A549 (cell line): ENCODE data around the gene MCAM. TPM values are rescaled to one million over a fixed set of nuclear protein-coding genes. Genes with fewer than 3 reads are reported as not detected.

Source experiments
- ATAC-seq, 2 experiments: fragments of 200-7000 bp in 1 of 2; fragments of >200 bp in 1 of 2; cut with Nextera tagmentation in 1 of 2; cut with Tn5 transposase in 1 of 2; 3 replicates each; pipeline versions ENCODE4 v1.8.0 to v1.9.1; 2018 to 2020; ENCODE audit warnings: mild to moderate bottlenecking in 1 of 2, moderate library complexity in 1 of 2
- CTCF ChIA-PET: fragments of 300-600 bp; sonication (Branson Sonifier 250); formaldehyde crosslinking; extraction: SDS; loops from one replicate; lab custom pipeline; 2021; ENCODE audit warnings: antibody characterized with exemption, inconsistent platforms; lab: Yijun Ruan, JAX
- POLR2A ChIA-PET: fragments of 350-600 bp; formaldehyde crosslinking; extraction: SDS; loops from one replicate; lab custom pipeline; 2021; ENCODE audit warnings: antibody characterized with exemption, inconsistent platforms; lab: Yijun Ruan, JAX
- DNase-seq, 2 experiments: peaks; one replicate each; pipeline versions ENCODE4 v3.0.0 to v3.0.0-alpha.2; 2011 to 2016; ENCODE audit warnings: low read depth in 1 of 2, low spot score in 1 of 2
- FAIRE-seq: peaks from 2 replicates; lab custom pipeline; 2011; peaks lifted over from hg19 to GRCh38; lab: Jason Lieb, UNC
- H3K27ac ChIP-seq, 2 experiments: fragments of >200 bp; sonication (Bioruptor Twin); formaldehyde crosslinking; 3 replicates each; pipeline ENCODE4 v1.5.1; 2016 to 2017
- H3K4me1 ChIP-seq: fragments of >200 bp; sonication (Bioruptor Twin); formaldehyde crosslinking; 3 replicates; pipeline ENCODE4 v1.6.1; 2016
- H3K4me2 ChIP-seq: fragments of >200 bp; sonication (Bioruptor Twin); formaldehyde crosslinking; 3 replicates; pipeline ENCODE4 v1.6.1; 2016
- H3K4me3 ChIP-seq: fragments of >200 bp; sonication (Bioruptor Twin); formaldehyde crosslinking; 3 replicates; pipeline ENCODE4 v1.5.1; 2016
- H3K9me3 ChIP-seq: fragments of >200 bp; sonication (Bioruptor Twin); formaldehyde crosslinking; 3 replicates; pipeline ENCODE4 v1.6.1; 2016
- CHD2 ChIP-seq: fragments of 150-350 bp; IDR thresholded peaks from 2 replicates; pipeline ENCODE4 v1.6.1; 2014; ENCODE audit warnings: low read length; ENCODE audit not compliant: partially characterized antibody
- CHD4 ChIP-seq: fragments of 200-600 bp; sonication (generic); IDR thresholded peaks from 2 replicates; pipeline ENCODE4 v1.6.1; 2016; ENCODE audit warnings: antibody characterized with exemption, mild to moderate bottlenecking, borderline replicate concordance
- EP300 ChIP-seq, 2 experiments: fragments of >200 bp; sonication (Bioruptor Twin); formaldehyde crosslinking; IDR thresholded peaks; 2 replicates in 1 of 2; 3 replicates in 1 of 2; pipeline ENCODE4 v1.6.1; 2016 to 2017
- ESRRA ChIP-seq: fragments of 150-350 bp; IDR thresholded peaks from 2 replicates; pipeline ENCODE4 v1.6.1; 2014; ENCODE audit warnings: mild to moderate bottlenecking, low read length, borderline replicate concordance
- GATA3 ChIP-seq: IDR thresholded peaks from 2 replicates; pipeline ENCODE4 v1.6.1; 2012; ENCODE audit warnings: borderline replicate concordance
- HOXB13 ChIP-seq: fragments of 250-450 bp; sonication (Bioruptor Pico); IDR thresholded peaks from 2 replicates; pipeline ENCODE4 v1.5.0; 2020; ENCODE audit warnings: low read depth, mild to moderate bottlenecking, moderate library complexity
- JUN ChIP-seq, 2 experiments: fragments of >200 bp; sonication (Bioruptor Twin); formaldehyde crosslinking; IDR thresholded peaks; 2 replicates in 1 of 2; 3 replicates in 1 of 2; pipeline ENCODE4 v1.6.1; 2016 to 2017
- KDM1A ChIP-seq: fragments of 200-600 bp; sonication (generic); IDR thresholded peaks from 2 replicates; pipeline ENCODE4 v1.6.1; 2016; ENCODE audit warnings: low read depth, mild to moderate bottlenecking
- KDM5A ChIP-seq: fragments of 200-600 bp; sonication (generic); IDR thresholded peaks from 2 replicates; pipeline ENCODE4 v1.6.1; 2016; ENCODE audit warnings: antibody characterized with exemption, mild to moderate bottlenecking
- MAFK ChIP-seq: fragments of 450-650 bp; IDR thresholded peaks from 2 replicates; pipeline ENCODE4 v1.6.1; 2014; ENCODE audit not compliant: partially characterized antibody
- POLR2A ChIP-seq: IDR thresholded peaks from 2 replicates; pipeline ENCODE4 v1.6.1; 2012; ENCODE audit warnings: mild to moderate bottlenecking, low read length
- RAD21 ChIP-seq, 2 experiments: fragments of >200 bp in 1 of 2; sonication (Bioruptor Twin) in 1 of 2; formaldehyde crosslinking in 1 of 2; IDR thresholded peaks in 1 of 2; conservative IDR thresholded peaks in 1 of 2; 2 replicates in 1 of 2; 3 replicates in 1 of 2; pipeline ENCODE4 v1.6.1; 2012 to 2018; ENCODE audit warnings: inconsistent platforms in 1 of 2
- RARB ChIP-seq: fragments of 250-450 bp; sonication (Bioruptor Pico); IDR thresholded peaks from 2 replicates; pipeline ENCODE4 v1.8.0; 2021; ENCODE audit warnings: mild to moderate bottlenecking, moderate library complexity
- RCOR1 ChIP-seq: fragments of 150-350 bp; IDR thresholded peaks from 2 replicates; pipeline ENCODE4 v1.6.1; 2014; ENCODE audit warnings: antibody characterized with exemption, low read length, low read depth
- SMC3 ChIP-seq: fragments of >200 bp; sonication (Bioruptor Twin); formaldehyde crosslinking; IDR thresholded peaks from 3 replicates; pipeline ENCODE4 v1.6.1; 2018; ENCODE audit warnings: inconsistent platforms
- ZC3H11A ChIP-seq: fragments of 450-650 bp; IDR thresholded peaks from 2 replicates; pipeline ENCODE4 v1.6.1; 2014; ENCODE audit warnings: antibody characterized with exemption, mild to moderate bottlenecking
- ZFP36 ChIP-seq: fragments of 450-650 bp; IDR thresholded peaks from 2 replicates; pipeline ENCODE4 v1.6.1; 2014; ENCODE audit warnings: borderline replicate concordance; ENCODE audit not compliant: partially characterized antibody
- ZSCAN20 ChIP-seq: fragments of 250-450 bp; sonication (Bioruptor Pico); IDR thresholded peaks from 2 replicates; pipeline ENCODE4 v1.8.0; 2022; ENCODE audit warnings: mild to moderate bottlenecking, moderate library complexity
- WGBS: methylation state at CpG from one replicate; pipeline ENCODE4 v1.1.6; 2017; ENCODE audit errors: missing lambda C conversion rate; 5-methylcytosine and 5-hydroxymethylcytosine counted together
- polyA plus RNA-seq, 4 experiments: library from polyadenylated mRNA; depleted of rRNA in 3 of 4; stranded (reverse); fragments of >200 nt; fragmentation: RNase III in 1 of 4; extraction: RNeasy Plus Mini Kit Qiagen cat#74134 plus additional on column Dnase treatment in 1 of 4; gene quantifications; 2 replicates in 3 of 4; 3 replicates in 1 of 4; pipeline ENCODE4 v1.2.3, GENCODE V29; 2011 to 2017
- TF ChIP-seq, protein P1 (sequence below): fragments of >200 bp; sonication (Bioruptor Twin); formaldehyde crosslinking; IDR thresholded peaks from 3 replicates; pipeline ENCODE4 v1.5.1; 2016
- TF ChIP-seq, protein P2 (sequence below): fragments of >200 bp; sonication (Bioruptor Twin); formaldehyde crosslinking; IDR thresholded peaks from 2 replicates; pipeline ENCODE4 v1.6.1; 2016
- TF ChIP-seq, protein P3 (sequence below): IDR thresholded peaks from 2 replicates; pipeline ENCODE4 v1.6.1; 2012; ENCODE audit warnings: low read depth, borderline replicate concordance
- TF ChIP-seq, protein P4 (sequence below): fragments of 250-450 bp; sonication (Bioruptor Pico); IDR thresholded peaks from 2 replicates; pipeline ENCODE4 v1.5.0; 2020; ENCODE audit warnings: low read depth, mild to moderate bottlenecking, moderate library complexity
- TF ChIP-seq, protein P5 (sequence below): fragments of 200-600 bp; sonication (generic); IDR thresholded peaks from 2 replicates; pipeline ENCODE4 v1.6.1; 2016; ENCODE audit warnings: antibody characterized with exemption, mild to moderate bottlenecking, moderate library complexity

MCAM gene
- polyA plus RNA-seq, 2 of the 4 experiments (the other 2 are of a cell fraction): 5.4 to 14.9 TPM

DNA sequence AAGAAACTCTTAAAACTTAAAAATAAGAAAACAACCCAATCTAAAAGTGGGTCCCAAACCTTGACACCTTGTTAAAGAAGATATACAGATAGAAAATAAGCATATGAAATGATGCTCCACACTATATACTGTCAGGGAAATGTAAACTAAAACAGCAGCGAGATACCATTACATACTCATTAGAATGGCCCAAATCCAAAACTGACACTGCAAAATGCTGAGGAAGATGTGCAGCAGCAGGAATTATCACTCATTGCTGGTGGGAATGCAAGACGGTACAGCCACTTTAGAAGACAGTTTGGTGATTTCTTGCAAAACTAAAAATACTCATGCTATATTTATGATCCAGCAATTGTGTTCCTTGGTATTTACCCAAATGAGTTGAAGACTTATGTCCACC is 12.4 kb upstream of the MCAM start:
- no peak for FAIRE-seq
- 53% methylated on average over 2 of the region's 2 CpGs for WGBS

DNA sequence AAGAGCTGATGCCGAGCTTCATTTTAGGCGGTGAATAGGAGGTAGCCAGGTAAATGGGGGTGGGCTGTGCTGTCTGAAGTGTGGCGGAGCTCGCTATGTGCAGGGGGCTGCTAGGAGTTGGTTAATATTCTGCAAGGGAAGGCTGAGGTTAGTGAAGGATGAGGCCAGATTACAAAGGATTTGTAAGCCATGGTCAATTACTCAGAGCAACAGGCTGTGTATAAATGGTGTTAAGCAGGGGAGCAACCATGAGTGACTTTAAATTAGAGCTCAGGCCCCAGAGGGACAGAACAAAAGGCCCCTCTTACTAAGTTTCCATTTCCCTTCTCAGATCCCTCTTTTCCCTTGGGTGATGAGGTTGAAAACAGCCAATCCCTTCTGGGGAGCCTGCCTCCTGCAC is 7.3 kb upstream of the MCAM start:
- peaks cover 16% of the 10 kb centered on the region for H3K4me1 ChIP-seq
- DNase-seq (no peak), ATAC-seq (no peak), FAIRE-seq (no peak)
- ChIA-PET CTCF (interaction anchor here (0.5 to 11.6 kb wide), 39 partner anchors 9 to 222 kb away, joined by 3 to 160 read pairs (median 5); partner anchors contain the start of genes C1QTNF5, C2CD2L, CBL and RNF26), POLR2A (no interaction called here)
- H3K27ac ChIP-seq: no peak overlapping the region
- 56% methylated on average over 4 of the region's 4 CpGs for WGBS
- TF ChIP-seq ZFP36 (no peak), MAFK (no peak), JUN (IDR thresholded peaks at IDR 0.05) (no peak), EP300 (IDR thresholded peaks at IDR 0.05) (no peak), ESRRA (no peak), CHD2 (no peak), GATA3 (no peak), ZC3H11A (no peak), CHD4 (no peak), RCOR1 (no peak)
- TF ChIP-seq, protein P1, sequence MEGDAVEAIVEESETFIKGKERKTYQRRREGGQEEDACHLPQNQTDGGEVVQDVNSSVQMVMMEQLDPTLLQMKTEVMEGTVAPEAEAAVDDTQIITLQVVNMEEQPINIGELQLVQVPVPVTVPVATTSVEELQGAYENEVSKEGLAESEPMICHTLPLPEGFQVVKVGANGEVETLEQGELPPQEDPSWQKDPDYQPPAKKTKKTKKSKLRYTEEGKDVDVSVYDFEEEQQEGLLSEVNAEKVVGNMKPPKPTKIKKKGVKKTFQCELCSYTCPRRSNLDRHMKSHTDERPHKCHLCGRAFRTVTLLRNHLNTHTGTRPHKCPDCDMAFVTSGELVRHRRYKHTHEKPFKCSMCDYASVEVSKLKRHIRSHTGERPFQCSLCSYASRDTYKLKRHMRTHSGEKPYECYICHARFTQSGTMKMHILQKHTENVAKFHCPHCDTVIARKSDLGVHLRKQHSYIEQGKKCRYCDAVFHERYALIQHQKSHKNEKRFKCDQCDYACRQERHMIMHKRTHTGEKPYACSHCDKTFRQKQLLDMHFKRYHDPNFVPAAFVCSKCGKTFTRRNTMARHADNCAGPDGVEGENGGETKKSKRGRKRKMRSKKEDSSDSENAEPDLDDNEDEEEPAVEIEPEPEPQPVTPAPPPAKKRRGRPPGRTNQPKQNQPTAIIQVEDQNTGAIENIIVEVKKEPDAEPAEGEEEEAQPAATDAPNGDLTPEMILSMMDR: no peak
- TF ChIP-seq, protein P2, sequence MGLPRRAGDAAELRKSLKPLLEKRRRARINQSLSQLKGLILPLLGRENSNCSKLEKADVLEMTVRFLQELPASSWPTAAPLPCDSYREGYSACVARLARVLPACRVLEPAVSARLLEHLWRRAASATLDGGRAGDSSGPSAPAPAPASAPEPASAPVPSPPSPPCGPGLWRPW: no peak
- TF ChIP-seq, protein P3, sequence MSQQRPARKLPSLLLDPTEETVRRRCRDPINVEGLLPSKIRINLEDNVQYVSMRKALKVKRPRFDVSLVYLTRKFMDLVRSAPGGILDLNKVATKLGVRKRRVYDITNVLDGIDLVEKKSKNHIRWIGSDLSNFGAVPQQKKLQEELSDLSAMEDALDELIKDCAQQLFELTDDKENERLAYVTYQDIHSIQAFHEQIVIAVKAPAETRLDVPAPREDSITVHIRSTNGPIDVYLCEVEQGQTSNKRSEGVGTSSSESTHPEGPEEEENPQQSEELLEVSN: no peak
- no peak overlapping the region for H3K4me2 ChIP-seq
- no peak overlapping the region for H3K4me3 ChIP-seq
- H3K9me3 ChIP-seq: no peaks in the 10 kb centered on the region

More for the DNA sequence above, 12.4 kb upstream of the MCAM start:
- TF ChIP-seq MAFK: no peak
- POLR2A ChIA-PET: interaction anchor here (0.6 kb wide), 1 partner anchor 9 kb away, joined by 8 read pairs; no protein-coding TSS in a partner anchor
- Histone ChIP-seq H3K4me3 (no peak overlapping the region), H3K4me2 (no peak overlapping the region), H3K27ac (no peak overlapping the region), H3K9me3 (no peaks in the 10 kb centered on the region), H3K4me1 (no peaks in the 10 kb centered on the region)
- DNase-seq (no peak), ATAC-seq (no peak)
- CTCF ChIA-PET: interaction anchor here (0.9 to 11.6 kb wide), 2 partner anchors 12 to 27 kb away, joined by 3 to 160 read pairs; partner anchors contain the start of gene C1QTNF5

DNA sequence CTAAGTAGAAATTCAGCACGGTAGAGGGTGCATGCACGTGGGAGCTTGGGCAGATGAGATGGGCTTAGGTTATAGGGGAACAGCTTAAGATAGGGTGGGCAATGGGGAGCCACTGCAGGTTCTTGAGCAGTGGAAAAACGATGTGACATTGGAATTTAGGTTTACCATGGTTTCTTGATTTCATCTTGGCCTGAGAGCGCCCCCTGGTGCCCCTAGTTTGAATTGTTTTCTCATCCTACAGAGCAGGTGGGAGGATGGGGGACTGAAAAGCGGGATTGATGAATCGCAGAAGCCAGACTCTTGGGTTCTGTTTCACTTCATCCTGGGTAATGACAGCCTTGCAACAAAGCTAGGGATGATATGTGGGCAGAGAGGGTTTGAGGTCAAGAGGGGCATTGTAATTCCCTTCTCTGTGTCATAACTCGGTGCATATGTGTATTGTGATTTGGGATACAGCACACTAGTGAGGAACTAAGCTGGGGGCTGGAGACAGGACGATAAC is 6.7 kb upstream of the MCAM start:
- DNase-seq (peak in 1 of 2 experiments; percentile 63), ATAC-seq (peak in 1 of 2 experiments; percentile 41; a peak in 3 of 6 replicates), FAIRE-seq (no peak)
- 9% methylated on average over 8 of the region's 8 CpGs for WGBS
- Histone ChIP-seq H3K4me2 (no peak overlapping the region), H3K4me1 (peaks cover 22% of the 10 kb centered on the region), H3K4me3 (no peak overlapping the region), H3K9me3 (no peaks in the 10 kb centered on the region), H3K27ac (no peak overlapping the region)
- TF ChIP-seq RAD21 (conservative IDR thresholded peaks at IDR 0.05 in 1 of 2, IDR thresholded peaks at IDR 0.05 in 1 of 2): peak; percentile 47 to 64; a peak in 4 of 5 replicates
- TF ChIP-seq, protein P4, sequence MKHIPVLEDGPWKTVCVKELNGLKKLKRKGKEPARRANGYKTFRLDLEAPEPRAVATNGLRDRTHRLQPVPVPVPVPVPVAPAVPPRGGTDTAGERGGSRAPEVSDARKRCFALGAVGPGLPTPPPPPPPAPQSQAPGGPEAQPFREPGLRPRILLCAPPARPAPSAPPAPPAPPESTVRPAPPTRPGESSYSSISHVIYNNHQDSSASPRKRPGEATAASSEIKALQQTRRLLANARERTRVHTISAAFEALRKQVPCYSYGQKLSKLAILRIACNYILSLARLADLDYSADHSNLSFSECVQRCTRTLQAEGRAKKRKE (CRISPR knock-in tag): no peak
- TF ChIP-seq, protein P5, sequence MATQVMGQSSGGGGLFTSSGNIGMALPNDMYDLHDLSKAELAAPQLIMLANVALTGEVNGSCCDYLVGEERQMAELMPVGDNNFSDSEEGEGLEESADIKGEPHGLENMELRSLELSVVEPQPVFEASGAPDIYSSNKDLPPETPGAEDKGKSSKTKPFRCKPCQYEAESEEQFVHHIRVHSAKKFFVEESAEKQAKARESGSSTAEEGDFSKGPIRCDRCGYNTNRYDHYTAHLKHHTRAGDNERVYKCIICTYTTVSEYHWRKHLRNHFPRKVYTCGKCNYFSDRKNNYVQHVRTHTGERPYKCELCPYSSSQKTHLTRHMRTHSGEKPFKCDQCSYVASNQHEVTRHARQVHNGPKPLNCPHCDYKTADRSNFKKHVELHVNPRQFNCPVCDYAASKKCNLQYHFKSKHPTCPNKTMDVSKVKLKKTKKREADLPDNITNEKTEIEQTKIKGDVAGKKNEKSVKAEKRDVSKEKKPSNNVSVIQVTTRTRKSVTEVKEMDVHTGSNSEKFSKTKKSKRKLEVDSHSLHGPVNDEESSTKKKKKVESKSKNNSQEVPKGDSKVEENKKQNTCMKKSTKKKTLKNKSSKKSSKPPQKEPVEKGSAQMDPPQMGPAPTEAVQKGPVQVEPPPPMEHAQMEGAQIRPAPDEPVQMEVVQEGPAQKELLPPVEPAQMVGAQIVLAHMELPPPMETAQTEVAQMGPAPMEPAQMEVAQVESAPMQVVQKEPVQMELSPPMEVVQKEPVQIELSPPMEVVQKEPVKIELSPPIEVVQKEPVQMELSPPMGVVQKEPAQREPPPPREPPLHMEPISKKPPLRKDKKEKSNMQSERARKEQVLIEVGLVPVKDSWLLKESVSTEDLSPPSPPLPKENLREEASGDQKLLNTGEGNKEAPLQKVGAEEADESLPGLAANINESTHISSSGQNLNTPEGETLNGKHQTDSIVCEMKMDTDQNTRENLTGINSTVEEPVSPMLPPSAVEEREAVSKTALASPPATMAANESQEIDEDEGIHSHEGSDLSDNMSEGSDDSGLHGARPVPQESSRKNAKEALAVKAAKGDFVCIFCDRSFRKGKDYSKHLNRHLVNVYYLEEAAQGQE: no peak
- TF ChIP-seq ZFP36: peak; percentile 98
- TF ChIP-seq SMC3: peak; percentile 43; the same call in 2 of the 3 replicates
- no peak for TF ChIP-seq POLR2A
- TF ChIP-seq, protein P1: peak; percentile 69
- TF ChIP-seq RARB (CRISPR knock-in tag): no peak
- peak; percentile 26; the same call in 1 of the 2 replicates for TF ChIP-seq KDM1A
- no peak for TF ChIP-seq CHD4
- no peak for TF ChIP-seq ZSCAN20 (CRISPR knock-in tag)
- TF ChIP-seq KDM5A: no peak
- TF ChIP-seq EP300 (IDR thresholded peaks at IDR 0.05): no peak
- no peak for TF ChIP-seq HOXB13 (CRISPR knock-in tag)
- ChIA-PET CTCF (interaction anchor here (0.5 to 11.6 kb wide), 44 partner anchors 8 to 221 kb away, joined by 3 to 160 read pairs (median 5); partner anchors contain the start of genes C1QTNF5, C2CD2L, CBL and RNF26), POLR2A (no interaction called here)
